Measurements from ENCODE around the gene PRTFDC1.

DNA sequence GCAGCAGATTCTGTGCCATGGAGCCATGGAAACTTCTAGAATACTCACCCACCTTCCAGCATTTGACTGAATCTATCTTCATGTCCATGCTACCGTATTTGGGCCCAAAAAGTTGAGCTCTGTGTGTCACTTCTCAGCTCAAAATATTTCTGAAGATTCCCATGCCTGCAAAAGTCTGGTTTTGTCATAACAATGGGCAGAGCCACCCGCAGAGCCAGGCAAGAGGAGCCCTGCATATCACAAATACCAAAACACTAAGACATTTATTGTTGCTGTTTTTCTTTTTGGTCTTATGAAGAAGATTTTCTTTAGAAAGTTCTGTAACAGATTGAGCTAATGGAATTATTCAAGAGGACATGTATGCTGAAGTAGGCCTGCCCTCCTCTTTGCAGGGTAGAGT, 68.1 kb downstream of the PRTFDC1 start:
- no peak for TF ChIP-seq EZH2phosphoT487 (IDR thresholded peaks at IDR 0.05; ENCODE audit: borderline replicate concordance, low read depth, low read length)
- TF ChIP-seq, protein P1, sequence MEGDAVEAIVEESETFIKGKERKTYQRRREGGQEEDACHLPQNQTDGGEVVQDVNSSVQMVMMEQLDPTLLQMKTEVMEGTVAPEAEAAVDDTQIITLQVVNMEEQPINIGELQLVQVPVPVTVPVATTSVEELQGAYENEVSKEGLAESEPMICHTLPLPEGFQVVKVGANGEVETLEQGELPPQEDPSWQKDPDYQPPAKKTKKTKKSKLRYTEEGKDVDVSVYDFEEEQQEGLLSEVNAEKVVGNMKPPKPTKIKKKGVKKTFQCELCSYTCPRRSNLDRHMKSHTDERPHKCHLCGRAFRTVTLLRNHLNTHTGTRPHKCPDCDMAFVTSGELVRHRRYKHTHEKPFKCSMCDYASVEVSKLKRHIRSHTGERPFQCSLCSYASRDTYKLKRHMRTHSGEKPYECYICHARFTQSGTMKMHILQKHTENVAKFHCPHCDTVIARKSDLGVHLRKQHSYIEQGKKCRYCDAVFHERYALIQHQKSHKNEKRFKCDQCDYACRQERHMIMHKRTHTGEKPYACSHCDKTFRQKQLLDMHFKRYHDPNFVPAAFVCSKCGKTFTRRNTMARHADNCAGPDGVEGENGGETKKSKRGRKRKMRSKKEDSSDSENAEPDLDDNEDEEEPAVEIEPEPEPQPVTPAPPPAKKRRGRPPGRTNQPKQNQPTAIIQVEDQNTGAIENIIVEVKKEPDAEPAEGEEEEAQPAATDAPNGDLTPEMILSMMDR (conservative IDR thresholded peaks at IDR 0.05; ENCODE audit: low read length) = no peak

All from OCI-LY7 (cell line).